Gastroesophageal sphincter (tissue), 3 donors: ENCODE data around the gene COL5A1.

Source experiments
- EP300 ChIP-seq: sonication (generic); formaldehyde crosslinking; IDR thresholded peaks from one replicate; pipeline ENCODE4 v1.6.1; 2017; ENCODE audit warnings: antibody characterized with exemption, mild to moderate bottlenecking
- POLR2A ChIP-seq, 2 donors: fragments of 450-650 bp; IDR thresholded peaks; one replicate each; pipeline ENCODE4 v1.6.1; 2017; ENCODE audit warnings: antibody characterized with exemption in 2 of 2, mild to moderate bottlenecking in 2 of 2, moderate library complexity in 1 of 2
- POLR2AphosphoS5 ChIP-seq: sonication (generic); formaldehyde crosslinking; IDR thresholded peaks from one replicate; pipeline ENCODE4 v1.6.1; 2017; ENCODE audit warnings: antibody characterized with exemption
- TF ChIP-seq, protein P1 (sequence below), 4 experiments: fragments of 200-600 bp in 2 of 4; fragments of 450-650 bp in 2 of 4; sonication (generic) in 1 of 4; IDR thresholded peaks; one replicate each; pipeline ENCODE4 v1.5.1; 2017 to 2019; ENCODE audit warnings: antibody characterized with exemption in 4 of 4, mild to moderate bottlenecking in 2 of 4, moderate library complexity in 2 of 4

GRCh38 chr9:134723037-134723436, 81.4 kb downstream of the COL5A1 start:
- TF ChIP-seq POLR2A (IDR thresholded peaks at IDR 0.05) = no peak
- TF ChIP-seq, protein P1, sequence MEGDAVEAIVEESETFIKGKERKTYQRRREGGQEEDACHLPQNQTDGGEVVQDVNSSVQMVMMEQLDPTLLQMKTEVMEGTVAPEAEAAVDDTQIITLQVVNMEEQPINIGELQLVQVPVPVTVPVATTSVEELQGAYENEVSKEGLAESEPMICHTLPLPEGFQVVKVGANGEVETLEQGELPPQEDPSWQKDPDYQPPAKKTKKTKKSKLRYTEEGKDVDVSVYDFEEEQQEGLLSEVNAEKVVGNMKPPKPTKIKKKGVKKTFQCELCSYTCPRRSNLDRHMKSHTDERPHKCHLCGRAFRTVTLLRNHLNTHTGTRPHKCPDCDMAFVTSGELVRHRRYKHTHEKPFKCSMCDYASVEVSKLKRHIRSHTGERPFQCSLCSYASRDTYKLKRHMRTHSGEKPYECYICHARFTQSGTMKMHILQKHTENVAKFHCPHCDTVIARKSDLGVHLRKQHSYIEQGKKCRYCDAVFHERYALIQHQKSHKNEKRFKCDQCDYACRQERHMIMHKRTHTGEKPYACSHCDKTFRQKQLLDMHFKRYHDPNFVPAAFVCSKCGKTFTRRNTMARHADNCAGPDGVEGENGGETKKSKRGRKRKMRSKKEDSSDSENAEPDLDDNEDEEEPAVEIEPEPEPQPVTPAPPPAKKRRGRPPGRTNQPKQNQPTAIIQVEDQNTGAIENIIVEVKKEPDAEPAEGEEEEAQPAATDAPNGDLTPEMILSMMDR (IDR thresholded peaks at IDR 0.05) = no peak
- no peak for TF ChIP-seq EP300
- no peak for TF ChIP-seq POLR2AphosphoS5
